ENCODE data around the gene ING3. TPM values are rescaled to one million over a fixed set of nuclear protein-coding genes. Genes with fewer than 3 reads are reported as not detected.
A peak's percentile ranks its signal among the peaks of the same experiment; 100 is the strongest.

The ING3 gene
- total RNA-seq, 4 donors from 2014 or later = 5.8 to 9.9 (median 6.7) TPM

DNA sequence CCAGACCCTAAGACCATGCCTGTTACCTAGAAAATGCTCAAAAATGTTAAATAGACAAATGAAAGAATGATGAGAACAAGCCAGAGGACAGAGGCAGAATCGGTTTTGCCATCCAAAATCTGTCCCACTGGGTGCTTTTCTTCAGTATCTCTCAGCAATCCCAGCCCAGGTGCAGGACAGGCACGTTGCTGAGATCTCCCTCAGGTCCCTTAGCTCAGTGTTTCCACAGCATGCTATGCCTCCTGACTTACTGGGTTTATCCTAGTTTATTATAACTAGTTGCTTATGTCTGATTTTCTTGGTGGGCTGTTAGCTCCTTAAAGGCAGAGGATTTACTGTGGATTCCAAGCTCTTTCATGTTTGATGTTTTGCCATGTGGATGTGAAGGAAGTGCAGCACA lies 58.2 kb downstream of the ING3 start:
- H3K9me3 ChIP-seq = no peaks in the 10 kb centered on the region
- no peak for ATAC-seq
- in situ Hi-C loops (cut with MboI; ENCODE audit: low sequenced_read_pairs in 4 of 4) = no loop called here
- intact Hi-C loops (cut with DNase I; ENCODE audit: low total_unique reads) = no loop called here
- no peaks in the 10 kb centered on the region for H3K36me3 ChIP-seq
- no peak overlapping the region for H3K4me3 ChIP-seq
- no peak for DNase-seq
- TF ChIP-seq, protein P1, sequence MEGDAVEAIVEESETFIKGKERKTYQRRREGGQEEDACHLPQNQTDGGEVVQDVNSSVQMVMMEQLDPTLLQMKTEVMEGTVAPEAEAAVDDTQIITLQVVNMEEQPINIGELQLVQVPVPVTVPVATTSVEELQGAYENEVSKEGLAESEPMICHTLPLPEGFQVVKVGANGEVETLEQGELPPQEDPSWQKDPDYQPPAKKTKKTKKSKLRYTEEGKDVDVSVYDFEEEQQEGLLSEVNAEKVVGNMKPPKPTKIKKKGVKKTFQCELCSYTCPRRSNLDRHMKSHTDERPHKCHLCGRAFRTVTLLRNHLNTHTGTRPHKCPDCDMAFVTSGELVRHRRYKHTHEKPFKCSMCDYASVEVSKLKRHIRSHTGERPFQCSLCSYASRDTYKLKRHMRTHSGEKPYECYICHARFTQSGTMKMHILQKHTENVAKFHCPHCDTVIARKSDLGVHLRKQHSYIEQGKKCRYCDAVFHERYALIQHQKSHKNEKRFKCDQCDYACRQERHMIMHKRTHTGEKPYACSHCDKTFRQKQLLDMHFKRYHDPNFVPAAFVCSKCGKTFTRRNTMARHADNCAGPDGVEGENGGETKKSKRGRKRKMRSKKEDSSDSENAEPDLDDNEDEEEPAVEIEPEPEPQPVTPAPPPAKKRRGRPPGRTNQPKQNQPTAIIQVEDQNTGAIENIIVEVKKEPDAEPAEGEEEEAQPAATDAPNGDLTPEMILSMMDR (IDR thresholded peaks at IDR 0.05 in 4 of 5, conservative IDR thresholded peaks at IDR 0.05 in 1 of 5) = no peak
- TF ChIP-seq POLR2A (IDR thresholded peaks at IDR 0.05) = no peak
- peaks cover 78 to 85% of the 10 kb centered on the region in 2 donors for H3K4me1 ChIP-seq
- H3K27me3 ChIP-seq = no peaks in the 10 kb centered on the region
- H3K27ac ChIP-seq = peak overlapping the region; percentile 91 to 98 (median 94)

DNA sequence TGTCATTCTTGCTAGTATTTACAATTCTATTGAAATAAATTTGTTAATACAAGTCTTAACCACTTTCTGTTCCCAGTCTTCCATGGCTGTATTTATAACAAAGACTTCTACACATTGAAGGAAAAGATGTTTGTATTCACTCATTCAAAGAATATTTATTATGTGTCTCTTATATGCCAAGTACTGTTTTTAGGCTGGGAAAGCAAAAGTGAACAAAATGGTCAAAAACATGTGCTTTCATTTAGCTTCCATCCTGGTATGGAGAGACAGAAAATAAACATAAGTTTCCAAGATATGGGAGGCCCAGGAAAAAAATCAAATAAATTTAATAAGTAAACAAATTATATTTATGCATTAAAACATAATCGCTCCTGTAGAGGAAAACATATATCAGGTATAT lies 60.8 kb downstream of the ING3 start:
- in situ Hi-C loops (cut with MboI; ENCODE audit: low sequenced_read_pairs in 4 of 4) (no loop called here), intact Hi-C loops (cut with DNase I; ENCODE audit: low total_unique reads) (loop anchor here (5.0 kb wide), 1 partner anchor 41 kb away; no protein-coding TSS in a partner anchor)
- ATAC-seq (no peak), DNase-seq (no peak)
- H3K36me3 ChIP-seq = peaks cover 0 to 9% of the 10 kb centered on the region in 2 donors
- no peak overlapping the region for H3K4me3 ChIP-seq
- H3K27ac ChIP-seq = peak overlapping the region; percentile 86 to 98 (median 94)
- no peaks in the 10 kb centered on the region for H3K9me3 ChIP-seq
- peaks cover 77 to 85% of the 10 kb centered on the region in 2 donors for H3K4me1 ChIP-seq
- H3K27me3 ChIP-seq = no peaks in the 10 kb centered on the region
- TF ChIP-seq, protein P1 (IDR thresholded peaks at IDR 0.05 in 4 of 5, conservative IDR thresholded peaks at IDR 0.05 in 1 of 5) = no peak
- TF ChIP-seq POLR2A (IDR thresholded peaks at IDR 0.05) = no peak

DNA sequence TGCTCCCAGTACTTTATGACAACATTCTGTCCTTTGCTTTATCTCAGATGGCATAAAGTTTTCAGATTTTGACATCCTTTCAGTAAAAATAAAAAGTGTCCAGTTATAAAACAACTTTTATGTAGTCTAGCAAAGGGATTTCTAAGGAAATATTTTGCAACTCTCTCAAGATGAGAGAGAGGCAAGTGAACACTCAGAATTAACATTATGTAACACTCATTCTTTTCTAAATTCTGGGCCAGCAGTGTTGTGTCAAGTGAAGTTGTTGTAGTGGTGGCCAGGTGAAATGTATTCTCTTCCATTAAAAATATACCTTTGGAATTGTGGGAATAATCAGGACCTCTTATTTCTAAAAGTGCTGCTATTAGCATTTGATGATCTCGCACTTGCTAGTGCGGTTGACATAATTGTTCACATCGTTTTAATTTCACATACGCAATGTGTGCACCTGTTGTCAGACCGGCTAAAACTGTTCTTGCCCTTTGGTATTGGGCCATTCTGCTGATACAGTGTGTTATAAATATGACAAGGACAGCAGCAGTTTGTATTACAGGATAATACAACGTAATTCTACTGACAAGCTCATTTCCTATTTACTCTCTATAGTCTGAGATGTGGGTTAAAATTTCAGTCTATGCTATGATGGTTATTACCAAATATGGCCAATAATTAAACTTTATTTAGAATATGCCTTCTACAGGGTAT lies 61.7 kb downstream of the ING3 start:
- Histone ChIP-seq H3K27me3 (no peaks in the 10 kb centered on the region), H3K27ac (peak overlapping the region; percentile 86 to 98 (median 94)), H3K36me3 (peaks cover 0 to 10% of the 10 kb centered on the region in 2 donors), H3K4me1 (peaks cover 76 to 83% of the 10 kb centered on the region in 2 donors), H3K4me3 (peak overlapping the region; percentile 21 to 34 (median 28)), H3K9me3 (no peaks in the 10 kb centered on the region)
- TF ChIP-seq, protein P1 (IDR thresholded peaks at IDR 0.05 in 4 of 5, conservative IDR thresholded peaks at IDR 0.05 in 1 of 5) = no peak
- TF ChIP-seq POLR2A (IDR thresholded peaks at IDR 0.05) = peak in 1 of 2 donors; percentile 12
- DNase-seq = peak; percentile 55 to 71
- in situ Hi-C loops (cut with MboI; ENCODE audit: low sequenced_read_pairs in 4 of 4) (no loop called here), intact Hi-C loops (cut with DNase I; ENCODE audit: low total_unique reads) (loop anchor here (5.0 kb wide), 1 partner anchor 40 kb away; no protein-coding TSS in a partner anchor)
- peak; percentile 91 to 92 for ATAC-seq

DNA sequence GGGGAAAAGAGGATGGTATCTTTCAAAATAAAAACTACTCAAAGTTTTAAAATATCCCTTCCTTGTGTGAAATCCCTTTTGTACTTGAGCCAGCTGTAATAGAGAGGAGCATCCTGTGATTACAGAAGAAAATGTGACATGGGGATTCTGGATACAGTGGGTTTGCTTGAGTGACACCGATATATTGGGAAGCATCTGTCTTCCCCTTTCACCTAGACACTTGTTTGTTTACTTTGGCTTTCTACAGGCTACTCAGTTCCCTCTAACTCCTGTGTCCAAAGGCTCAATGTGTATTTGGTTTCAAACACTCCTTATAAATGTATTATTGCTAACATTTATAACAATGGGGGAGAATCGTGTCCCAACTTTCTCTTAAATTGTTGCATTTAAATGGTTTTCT lies 62.3 kb downstream of the ING3 start:
- Histone ChIP-seq H3K36me3 (peaks cover 0 to 10% of the 10 kb centered on the region in 2 donors), H3K27ac (peak overlapping the region; percentile 86 to 98 (median 94)), H3K9me3 (no peaks in the 10 kb centered on the region), H3K4me1 (peaks cover 76 to 83% of the 10 kb centered on the region in 2 donors), H3K27me3 (no peaks in the 10 kb centered on the region), H3K4me3 (peak overlapping the region; percentile 21 to 34 (median 28))
- TF ChIP-seq, protein P1 (IDR thresholded peaks at IDR 0.05 in 4 of 5, conservative IDR thresholded peaks at IDR 0.05 in 1 of 5) = no peak
- no peak for TF ChIP-seq POLR2A (IDR thresholded peaks at IDR 0.05)
- intact Hi-C loops (cut with DNase I; ENCODE audit: low total_unique reads) (loop anchor here (5.0 kb wide), 1 partner anchor 39 kb away; no protein-coding TSS in a partner anchor), in situ Hi-C loops (cut with MboI; ENCODE audit: low sequenced_read_pairs in 4 of 4) (no loop called here)
- no peak for DNase-seq
- peak; percentile 87 to 91 for ATAC-seq

All from gastrocnemius medialis (tissue), 4 donors.